GM21526 (cell line): ENCODE measurements around the gene FHIT.

ENCODE experiments used
- ATAC-seq: cut with Tn5 transposase; IDR thresholded peaks from one replicate; pipeline ENCODE4 v1.9.1; 2021; ENCODE audit warnings: moderate library complexity; ENCODE audit not compliant: unreplicated experiment, low FRiP score

The FHIT gene

DNA sequence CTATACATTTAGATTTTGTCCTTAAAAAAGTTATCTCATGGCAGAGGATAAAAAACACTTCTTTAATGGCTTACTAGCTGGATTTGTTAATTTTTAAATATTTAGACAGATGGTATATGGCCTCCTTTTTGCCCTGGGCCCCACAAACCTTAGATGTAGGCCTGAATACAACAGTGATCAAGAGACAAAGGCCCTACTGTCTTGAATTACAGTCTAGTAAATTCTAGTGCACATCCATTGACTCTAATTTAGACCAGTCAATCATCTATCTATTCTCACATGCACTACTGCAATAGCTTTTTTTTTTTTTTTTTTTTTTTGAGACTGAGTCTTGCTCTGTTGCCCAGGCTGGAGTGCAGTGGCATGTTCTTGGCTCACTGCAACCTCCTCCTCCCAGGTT lies 452.8 kb downstream of the FHIT start:
- no peak for ATAC-seq

DNA sequence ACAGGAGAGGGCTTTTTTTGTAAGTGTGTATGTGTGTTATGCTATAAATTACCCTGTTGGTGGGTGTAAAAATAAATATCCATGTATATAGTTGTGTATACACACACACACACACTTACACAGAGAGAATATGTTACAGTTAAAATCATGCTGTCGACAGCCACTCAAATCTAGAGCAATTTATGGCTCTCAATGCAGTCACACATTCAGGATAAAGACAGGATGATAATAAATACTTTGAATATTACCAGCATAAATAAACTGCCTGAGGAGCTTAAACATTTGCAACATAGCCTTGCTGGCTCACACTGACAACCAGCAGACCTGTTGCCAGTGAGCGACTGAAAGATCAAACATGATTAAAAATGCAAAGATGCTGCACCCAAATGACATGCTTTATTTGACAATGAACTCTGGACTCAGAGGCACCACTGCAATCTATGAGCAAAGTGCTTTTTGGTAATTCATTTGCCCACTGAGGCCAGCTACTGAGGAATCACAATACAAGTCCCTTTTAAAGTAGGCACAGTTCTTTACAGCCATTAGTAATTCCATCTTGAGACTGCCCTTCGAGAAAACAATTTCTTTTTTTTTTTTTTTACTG lies 458.9 kb downstream of the FHIT start:
- no peak for ATAC-seq

DNA sequence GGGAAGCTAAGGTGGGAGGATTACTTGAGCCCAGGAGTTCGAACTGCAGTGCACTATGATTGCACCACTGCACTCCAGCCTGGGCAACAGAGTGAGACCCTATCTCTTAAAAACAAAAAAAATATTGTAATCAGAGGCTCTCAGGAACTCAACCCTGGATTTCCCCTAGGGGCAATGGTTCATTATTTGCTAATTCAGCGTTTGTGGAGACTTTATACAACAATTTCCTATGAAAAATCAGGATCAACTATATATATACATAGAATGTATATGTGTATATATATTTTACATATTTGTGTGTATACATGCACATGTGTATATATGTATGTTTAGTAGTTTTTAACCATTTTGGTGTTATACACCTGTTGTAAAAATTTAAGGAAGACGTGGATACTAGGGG lies 463.1 kb downstream of the FHIT start:
- no peak for ATAC-seq

DNA sequence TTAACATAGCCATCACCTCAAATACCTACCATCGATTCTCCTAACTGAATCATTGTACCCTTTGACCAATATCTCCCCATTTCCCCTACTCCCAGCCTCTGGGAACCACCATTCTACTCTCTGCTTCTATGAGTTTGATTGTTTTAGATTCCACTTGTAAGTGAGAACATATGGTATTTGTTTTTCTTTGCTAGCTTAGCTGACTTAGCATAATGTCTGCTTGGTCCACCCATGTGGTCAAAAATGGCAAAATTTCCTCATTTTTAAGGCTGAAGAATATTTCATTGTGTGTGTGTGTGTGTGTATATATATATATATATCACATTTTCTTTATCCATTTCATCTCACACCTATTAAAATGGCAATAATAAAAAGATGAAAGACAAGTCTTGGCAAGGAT lies 469.3 kb downstream of the FHIT start:
- ATAC-seq: no peak

DNA sequence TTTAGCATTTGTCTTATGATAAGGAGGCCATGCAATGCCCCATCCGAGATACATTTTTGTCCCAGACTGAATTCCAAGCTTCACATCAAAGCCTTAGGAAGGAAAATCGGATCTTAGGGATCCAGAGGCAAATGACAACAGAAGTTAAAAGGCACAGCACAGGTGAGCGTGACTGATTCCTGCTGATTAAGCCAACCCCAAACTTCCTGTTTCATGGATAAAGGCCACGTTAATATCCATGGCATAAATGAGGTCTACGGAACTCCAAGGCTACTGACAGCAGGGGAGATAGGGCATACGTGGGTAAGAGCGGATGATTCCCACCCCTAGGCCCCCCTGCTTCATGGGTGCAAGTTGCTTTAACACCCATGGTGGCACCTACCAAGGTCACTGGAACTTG lies 471.6 kb downstream of the FHIT start:
- ATAC-seq: no peak

DNA sequence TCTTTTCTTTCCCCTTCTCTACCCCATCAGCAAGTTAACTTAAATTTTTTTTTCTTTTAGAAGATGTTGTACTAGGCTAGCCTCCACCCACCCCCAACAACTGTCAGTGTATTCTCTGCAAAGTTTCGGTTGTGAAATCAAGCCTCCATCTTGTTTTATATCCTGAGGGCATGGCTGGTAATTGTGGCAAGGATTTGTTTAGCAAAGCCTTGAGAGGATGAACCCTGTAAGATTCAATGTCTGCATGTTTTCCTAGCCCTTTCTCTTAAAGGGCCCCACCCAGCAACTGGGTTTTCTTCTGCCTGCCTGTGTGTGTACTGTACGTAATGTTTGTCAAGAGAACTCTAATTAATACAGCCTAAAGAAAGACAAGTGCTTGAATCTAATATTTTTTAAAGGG lies 475.3 kb downstream of the FHIT start:
- ATAC-seq: no peak

DNA sequence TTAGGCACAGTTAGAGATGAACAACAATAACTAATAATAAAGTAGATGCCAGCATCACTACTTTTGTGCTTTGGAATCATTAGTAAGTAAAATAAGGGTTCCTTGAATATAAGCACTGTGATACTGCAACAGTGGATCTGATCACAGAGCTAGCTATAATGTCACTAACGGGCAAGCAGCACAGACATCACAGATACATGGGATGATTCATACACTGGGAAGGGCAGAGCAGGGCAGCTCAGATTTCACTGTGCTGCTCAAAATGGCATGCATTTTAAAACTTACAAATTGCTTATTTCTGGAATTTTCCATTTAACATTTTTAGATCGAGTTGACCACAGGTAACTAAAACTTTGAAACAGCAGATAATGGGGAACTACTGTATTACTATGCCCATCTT lies 476.6 kb downstream of the FHIT start:
- ATAC-seq: no peak

DNA sequence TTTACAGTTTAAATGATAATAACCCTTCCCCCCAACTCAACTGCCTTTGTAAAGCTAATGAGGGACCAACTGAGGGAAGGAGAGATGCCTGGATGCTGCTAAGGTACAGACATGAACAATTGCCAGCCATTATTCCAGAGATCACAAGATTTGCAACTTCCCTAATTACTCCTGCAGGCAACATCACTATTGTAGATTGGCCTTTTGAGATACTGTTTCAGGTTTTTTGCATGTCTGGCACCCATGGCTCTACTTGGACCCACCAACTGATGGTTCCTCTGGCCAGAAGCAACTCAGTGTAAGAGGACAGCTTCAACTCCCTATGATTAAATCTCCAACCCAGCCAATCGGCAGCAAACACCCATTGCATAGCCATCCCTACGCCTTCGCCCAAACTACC lies 478.7 kb downstream of the FHIT start:
- ATAC-seq: no peak

DNA sequence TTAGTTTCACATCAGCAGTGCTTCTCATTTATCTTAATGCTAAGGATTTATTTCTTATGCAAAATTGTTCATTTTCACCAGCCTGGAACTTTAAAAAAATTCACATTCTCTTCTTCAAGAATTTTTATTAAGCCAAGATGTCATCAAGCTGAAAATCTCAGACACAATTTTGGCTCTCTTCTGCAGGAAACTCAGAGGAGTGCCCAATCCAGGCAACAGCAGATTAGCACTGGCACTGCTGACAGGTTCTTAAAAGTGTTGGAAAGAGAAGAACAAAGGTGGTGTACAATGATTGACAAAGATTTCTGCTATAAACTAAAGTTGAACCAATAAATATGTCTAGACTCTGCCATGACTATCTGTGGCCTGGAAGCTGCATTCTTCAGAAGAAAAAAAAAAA lies 479.5 kb downstream of the FHIT start:
- ATAC-seq: no peak

DNA sequence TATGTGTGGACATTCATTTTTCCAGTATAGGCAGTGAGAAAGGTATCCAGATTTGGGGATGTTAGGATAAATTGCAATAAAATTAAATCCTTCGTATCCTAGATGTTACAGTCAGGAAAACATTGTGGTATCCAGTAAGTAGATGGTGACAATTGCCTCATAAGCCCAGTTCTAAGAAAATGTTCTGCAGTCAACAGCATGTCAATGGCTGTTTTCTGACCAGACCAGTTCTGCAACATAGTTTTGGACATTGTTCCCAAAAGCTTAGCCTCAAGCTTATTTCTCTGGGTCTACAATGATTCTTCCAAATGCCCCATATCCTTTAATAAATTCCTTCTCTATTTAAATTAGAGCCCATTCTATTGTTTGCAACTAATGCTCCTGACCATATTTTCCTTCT lies 480.7 kb downstream of the FHIT start:
- no peak for ATAC-seq

DNA sequence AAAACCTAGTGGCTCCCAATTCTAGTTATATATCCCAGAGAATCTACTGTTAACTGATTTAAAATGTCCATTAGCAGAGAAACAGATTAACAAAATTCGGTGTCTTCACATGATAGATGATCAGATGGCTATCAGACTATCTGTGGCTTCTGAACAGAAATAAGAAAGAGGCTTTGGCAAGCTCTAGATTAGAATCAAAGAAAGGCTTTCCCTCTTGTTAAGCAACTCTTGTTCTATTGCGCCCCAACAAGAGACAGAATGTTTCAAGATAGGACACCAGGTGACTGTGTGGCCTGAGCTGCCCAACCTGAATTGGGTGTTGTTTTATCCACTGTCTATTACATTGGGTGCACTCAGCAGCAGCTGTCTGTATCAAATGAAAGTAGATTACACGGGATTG lies 483.7 kb downstream of the FHIT start:
- ATAC-seq: no peak

DNA sequence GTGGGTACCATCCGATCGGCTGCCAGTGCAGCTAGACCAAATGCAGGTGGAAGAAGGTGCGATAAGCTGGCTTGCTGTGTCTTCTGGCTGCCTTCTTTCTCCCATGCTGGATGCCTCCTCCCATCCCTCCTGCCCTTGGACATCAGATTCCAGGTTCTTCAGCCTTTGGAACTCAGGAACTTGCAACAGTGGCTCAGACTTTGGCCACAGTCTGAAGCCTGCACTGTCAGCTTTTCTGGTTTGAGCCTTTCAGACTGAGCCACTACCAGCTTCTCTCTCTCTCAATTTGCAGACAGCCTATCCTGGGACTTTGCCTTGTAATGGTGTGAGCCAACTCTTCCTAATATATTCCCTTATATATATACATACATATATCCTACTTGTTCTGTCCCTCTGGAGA lies 485.5 kb downstream of the FHIT start:
- ATAC-seq: no peak

DNA sequence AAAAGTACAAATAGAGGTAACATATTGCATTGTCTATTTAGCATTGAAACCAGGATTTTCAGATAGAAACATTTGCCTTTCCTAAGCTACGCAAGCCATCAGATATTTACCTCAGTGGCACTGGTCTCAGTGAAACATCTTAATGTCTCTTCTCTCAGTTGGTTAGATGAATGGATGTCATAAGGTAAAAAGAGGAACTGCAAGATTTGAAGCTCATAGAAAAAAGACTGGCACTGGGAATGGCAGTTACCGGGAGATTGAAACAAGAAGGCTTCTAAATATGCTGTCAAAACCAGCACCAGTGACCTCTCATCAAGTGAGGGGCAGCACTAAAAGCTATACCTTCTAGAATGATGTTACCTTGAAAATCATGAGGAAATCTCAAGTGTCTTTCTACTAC lies 486.4 kb downstream of the FHIT start:
- no peak for ATAC-seq

DNA sequence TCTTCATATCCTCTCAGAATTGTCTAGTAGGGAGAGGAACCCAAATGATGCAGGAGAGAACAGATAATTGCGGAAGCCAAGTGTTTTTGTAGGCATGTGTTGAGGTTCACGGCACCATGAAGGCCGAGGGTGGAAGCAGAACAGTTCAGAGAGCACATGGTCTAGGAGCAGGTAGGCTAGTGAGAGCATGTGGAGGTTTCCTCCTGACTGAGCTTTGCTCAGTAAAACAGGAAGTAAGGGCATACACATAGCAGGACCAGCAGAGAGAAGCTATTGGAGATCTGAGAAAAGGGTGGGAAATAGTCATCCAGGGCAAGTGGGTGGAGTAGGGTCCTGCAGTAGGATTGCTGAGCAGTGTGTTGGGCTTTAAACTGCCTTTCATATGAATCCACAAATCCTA lies 491.1 kb downstream of the FHIT start:
- ATAC-seq: no peak

DNA sequence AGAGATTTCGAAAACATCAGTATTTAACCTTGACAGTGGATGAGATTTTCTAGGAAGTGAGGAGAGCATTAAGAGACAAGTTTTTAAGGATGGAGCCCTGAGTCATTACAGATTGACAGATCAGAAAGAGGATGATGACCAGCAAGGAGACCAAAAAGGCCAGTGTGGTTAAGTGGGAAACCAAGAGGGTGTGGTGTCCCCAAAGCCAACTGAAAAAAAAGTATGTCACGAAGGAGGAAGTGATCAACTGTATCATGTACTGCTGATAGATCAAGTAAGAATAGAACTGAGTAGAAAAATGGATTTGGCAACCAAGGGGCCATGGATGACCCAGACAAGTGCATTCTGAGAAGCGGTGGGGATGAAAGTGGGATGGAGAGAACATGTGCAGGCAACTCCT lies 491.8 kb downstream of the FHIT start:
- ATAC-seq: no peak

DNA sequence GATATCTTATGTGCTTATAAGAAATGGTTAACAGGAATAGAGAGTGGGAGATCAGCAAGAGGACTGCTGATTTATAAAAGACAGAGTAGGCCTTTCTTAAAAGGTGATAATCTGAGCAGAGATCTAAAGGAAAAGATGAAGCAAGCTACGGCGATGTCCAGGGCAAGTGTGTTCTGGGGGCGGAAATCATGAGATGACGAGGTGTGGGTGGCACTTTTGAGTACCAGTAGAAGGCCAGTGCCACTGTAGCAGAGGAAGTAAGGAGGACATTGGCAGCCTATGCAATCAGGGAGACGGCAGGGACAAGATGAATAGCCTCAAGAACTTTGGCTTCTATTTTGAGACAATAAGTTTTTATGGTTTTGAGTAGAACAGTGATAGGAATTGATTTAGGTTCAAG lies 492.4 kb downstream of the FHIT start:
- no peak for ATAC-seq

DNA sequence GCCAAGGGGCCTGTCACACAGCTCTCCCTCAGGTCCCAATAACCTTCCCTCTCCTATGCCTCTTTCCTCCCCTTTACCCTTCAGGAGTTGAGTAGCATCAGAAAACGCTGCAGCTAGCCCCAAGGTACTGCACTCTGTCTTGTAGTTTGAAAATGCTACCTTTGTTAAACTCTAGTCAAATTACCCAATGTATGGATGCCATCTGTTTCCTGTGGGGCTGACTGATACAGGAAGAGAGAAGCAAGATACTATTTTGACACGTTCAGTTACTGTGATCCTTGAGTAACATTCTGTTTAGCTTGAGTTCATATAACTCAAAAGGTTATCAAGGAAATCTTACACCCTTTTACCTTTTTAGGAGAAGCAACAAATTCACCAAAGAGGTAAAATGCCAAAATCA lies 493.1 kb downstream of the FHIT start:
- no peak for ATAC-seq

DNA sequence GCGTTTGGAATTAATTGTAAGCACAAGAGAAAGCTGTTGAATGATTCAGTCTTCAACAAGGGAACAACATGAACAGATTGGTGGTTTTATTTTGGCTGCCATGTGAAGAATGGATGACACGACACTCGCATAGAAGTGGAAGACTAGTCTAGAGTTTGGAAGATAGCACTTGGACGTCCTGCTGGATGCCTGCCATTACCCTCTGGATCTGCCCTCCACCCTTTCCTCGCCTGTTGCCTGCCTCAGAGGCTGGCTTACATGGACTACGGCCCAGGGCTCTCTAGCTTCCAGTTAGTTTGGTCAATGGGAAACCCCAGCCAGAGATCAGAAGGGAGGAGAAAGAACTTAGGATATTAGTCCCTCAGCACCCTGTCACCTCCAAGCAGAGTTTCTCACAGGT lies 493.5 kb downstream of the FHIT start:
- ATAC-seq: no peak

DNA sequence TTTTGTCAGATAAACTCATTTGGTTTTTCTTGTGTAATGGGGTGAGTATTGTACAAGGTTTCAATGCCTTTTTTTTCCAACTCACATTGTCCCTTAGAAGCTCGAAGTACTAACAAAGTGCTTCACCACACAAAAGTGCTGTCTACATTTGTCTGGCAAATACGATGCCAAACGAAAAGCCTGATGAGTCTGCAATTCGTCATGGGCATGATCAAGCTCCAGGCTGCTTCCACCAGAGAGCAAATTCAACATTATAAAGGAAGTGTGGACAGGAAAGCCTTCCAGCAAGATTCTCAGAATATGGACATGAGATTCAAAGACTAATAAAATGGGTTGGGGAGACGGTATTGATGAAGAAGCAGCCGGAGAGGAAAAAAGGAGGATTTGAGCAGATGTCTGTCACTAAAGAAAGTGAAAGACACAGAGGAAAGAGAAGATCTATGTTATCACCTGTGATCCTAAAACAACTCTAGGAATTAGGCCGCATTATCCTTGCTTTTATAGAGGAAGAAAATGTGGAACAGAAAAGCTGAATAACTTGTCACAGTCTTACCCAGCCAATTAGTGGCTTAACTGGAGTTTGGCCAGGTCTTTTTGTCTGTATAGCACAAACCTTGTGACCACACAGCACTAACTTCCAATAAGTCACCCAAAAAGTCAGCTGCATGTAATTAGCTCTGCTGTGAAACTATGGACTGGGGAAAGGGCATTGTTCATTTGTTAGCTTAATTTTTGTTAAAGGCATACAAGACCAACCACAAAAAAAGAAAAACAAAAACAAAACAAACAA lies 494.8 kb downstream of the FHIT start:
- ATAC-seq: no peak

DNA sequence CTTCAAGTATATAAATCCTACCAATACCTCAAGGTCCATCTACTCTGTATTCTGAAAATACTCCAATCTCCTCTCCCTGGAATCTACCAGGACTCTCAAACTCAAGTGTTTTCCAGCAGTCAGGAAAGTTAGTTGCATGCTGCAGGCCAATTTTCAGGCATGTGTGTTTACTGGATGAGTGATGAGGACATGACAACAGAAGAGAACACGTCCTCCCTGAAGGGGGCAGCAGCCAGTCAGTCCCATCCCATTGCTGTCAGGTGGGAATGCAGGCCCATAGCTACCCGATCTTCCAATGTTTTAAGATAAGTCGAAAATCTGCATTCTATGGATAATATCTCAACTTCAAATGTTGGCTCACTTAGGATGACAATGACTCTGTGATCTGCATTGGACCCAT lies 496.2 kb downstream of the FHIT start:
- ATAC-seq: no peak

DNA sequence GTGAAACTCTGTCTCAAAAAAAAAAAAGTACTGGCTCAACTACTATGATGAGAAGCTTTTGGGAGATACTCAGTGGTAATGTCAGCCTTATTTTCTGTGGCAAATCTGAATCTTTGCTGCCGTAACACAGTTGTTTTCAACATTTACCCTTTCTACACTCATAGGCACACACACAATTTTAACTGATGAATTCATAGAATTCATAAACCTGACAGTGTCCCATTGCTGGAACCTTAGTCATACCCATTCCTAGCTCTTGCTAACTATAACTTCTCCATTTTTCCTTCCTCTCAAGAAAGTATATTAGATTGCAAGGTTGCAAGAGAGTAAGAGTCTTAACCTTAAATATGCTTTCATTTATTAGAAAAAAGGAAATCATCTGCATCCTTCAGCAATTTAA lies 496.6 kb downstream of the FHIT start:
- no peak for ATAC-seq

DNA sequence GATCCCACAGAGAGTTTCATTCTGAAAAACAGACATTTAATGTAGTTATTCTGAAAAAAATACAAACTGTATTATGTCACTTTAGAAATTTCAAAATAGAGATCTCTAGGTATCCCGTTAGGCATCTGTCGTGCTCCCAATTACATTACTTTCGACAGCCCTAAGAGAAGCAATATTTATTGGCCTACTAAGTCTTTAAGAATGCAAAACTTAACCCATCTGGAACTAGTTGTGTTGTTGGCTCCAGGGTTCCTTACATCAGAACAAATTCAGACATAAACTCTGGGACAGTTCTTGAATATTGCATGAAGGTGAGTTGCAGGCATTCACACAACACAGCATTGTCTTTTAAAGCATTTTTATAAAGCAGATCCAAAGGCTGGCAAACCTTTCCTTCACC lies 498.4 kb downstream of the FHIT start:
- no peak for ATAC-seq
